Dermis microvascular lymphatic vessel endothelial cell (primary cell): ENCODE results near the gene SCD5. TPM values are rescaled to one million over a fixed set of nuclear protein-coding genes. Genes with fewer than 3 reads are reported as not detected.

Experiments
- DNase-seq, 2 donors: peaks; one replicate each; pipeline versions ENCODE4 v3.0.0 to v3.0.0-alpha.2; 2010; ENCODE audit warnings: low read depth in 2 of 2
- total RNA-seq: library from RNA; depleted of rRNA; stranded (reverse); fragments of >200 nt; gene quantifications from 2 replicates; pipeline ENCODE4 v1.2.1, GENCODE V29; 2014

SCD5 gene
- total RNA-seq, 1 donor from 2014 or later, result 23.6 TPM

GRCh38 chr4:82737354-82737753, 61.2 kb downstream of the SCD5 start:
- DNase-seq, result no peak

GRCh38 chr4:82733636-82734035, 65.0 kb downstream of the SCD5 start:
- DNase-seq, result peak in 1 of 2 donors; percentile 75

GRCh38 chr4:82728301-82728700, 70.3 kb downstream of the SCD5 start:
- DNase-seq, result no peak

GRCh38 chr4:82726596-82726995, 72.0 kb downstream of the SCD5 start:
- DNase-seq, result no peak

- peak; percentile 10 to 46 for DNase-seq
These were observed 76.7 kb downstream of the SCD5 start for GRCh38 chr4:82721819-82722423.

GRCh38 chr4:82718162-82718940, 80.2 kb downstream of the SCD5 start:
- no peak for DNase-seq

GRCh38 chr4:82715731-82716617, 82.6 kb downstream of the SCD5 start:
- no peak for DNase-seq

- no peak for DNase-seq
These were observed 84.7 kb downstream of the SCD5 start for GRCh38 chr4:82713856-82714255.

- DNase-seq, result no peak
These were observed 86.0 kb downstream of the SCD5 start for GRCh38 chr4:82712561-82712960.

GRCh38 chr4:82711158-82711785, 87.3 kb downstream of the SCD5 start:
- no peak for DNase-seq

- no peak for DNase-seq
These were observed 88.2 kb downstream of the SCD5 start for GRCh38 chr4:82710197-82710929.

GRCh38 chr4:82708982-82709381, 89.6 kb downstream of the SCD5 start:
- DNase-seq, result peak in 1 of 2 donors; percentile 72

- DNase-seq, result no peak
These were observed 92.1 kb downstream of the SCD5 start for GRCh38 chr4:82706349-82707000.

- DNase-seq, result no peak
These were observed 92.7 kb downstream of the SCD5 start for GRCh38 chr4:82705928-82706300.

GRCh38 chr4:82705169-82705927, 93.2 kb downstream of the SCD5 start:
- DNase-seq, result no peak

- DNase-seq, result no peak
These were observed 94.4 kb downstream of the SCD5 start for GRCh38 chr4:82704156-82704555.

GRCh38 chr4:82698412-82698811, 100.2 kb downstream of the SCD5 start:
- no peak for DNase-seq

GRCh38 chr4:82697561-82697960, 101.0 kb downstream of the SCD5 start:
- no peak for DNase-seq

- DNase-seq, result no peak
These were observed 102.3 kb downstream of the SCD5 start for GRCh38 chr4:82696117-82696860.
